ENCODE results near the gene LRRC8A.
"Not testable (repeated sequence)": the region's sequence is repeated elsewhere in the genome, so short reads cannot be mapped to it uniquely, and the experiment has no call there.

LRRC8A gene

DNA sequence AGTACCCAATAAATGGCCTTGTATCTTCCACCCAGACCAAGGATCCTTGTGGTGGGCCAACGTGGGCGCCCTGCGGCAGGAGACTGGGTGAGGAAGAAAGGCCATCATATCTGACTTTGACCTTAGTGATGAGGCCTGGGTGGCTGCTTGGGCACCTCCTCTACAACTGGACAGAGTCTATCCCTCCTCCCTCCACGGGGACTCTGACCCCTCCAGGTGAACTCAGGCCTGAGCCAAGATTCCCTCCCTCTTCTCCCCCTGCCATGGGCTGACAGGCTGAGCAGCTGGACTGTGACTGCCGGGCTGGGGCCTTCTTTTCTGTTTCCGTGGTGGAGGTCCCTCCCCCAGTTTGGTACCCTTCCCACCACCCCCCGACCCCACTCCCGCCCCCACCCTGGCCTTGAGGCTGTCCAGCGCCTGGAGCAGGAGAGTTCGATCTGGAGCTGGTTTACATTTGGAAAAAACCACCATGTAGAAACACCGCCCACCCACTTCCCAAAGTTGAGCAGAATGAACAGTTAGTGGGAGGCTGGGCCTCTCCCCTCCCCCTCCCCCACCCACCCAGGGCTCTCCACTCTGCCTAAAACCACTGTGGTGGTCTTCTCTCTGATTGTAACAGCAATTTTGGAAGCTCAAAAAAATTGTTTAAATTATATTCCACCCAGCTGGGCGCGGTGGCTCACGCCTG lies 37.6 kb downstream of the LRRC8A start:
- DNase-seq (ENCODE audit: low read depth in 3 of 3, low spot score in 1 of 3), result no peak

DNA sequence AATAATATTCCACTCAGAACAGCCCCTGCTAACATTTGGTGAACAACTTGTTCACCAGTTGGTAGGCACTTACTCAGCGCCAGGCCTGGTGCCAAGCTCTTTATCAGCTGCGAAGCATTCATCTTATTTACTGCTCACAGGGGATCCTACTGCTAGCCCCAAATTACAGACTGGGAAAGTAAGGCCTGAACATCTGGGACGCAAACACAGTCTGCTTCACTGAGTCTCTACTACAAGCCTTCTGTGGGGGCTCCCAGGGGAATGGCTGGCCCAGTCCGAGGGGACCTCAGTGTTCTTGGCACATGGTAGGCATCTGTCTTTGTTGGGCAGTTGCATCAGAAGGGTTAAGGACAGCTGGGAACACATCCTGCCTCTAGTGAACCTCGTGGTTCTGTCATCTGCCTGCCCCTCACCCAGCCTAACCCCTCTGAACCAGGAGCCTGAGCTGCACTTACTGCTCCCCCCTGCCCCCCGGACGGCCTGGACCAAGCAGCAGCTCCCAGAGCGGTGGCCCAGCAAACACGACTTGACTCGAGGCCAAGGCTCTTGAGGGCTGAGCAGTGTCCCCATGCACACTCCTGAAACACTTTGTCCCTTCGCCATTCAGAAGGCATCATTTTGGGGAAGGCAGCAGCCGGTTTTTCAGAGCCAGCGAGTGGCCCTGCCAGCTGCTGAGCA lies 38.6 kb downstream of the LRRC8A start, which contains the start of gene PHYHD1:
Gene PHYHD1, plus strand, starts transcription at position 602 of the 678 bp plus-strand sequence. CDS start 1,342 bp downstream, outside the sequence.
- DNase-seq (ENCODE audit: low read depth in 3 of 3, low spot score in 1 of 3), result no peak

DNA sequence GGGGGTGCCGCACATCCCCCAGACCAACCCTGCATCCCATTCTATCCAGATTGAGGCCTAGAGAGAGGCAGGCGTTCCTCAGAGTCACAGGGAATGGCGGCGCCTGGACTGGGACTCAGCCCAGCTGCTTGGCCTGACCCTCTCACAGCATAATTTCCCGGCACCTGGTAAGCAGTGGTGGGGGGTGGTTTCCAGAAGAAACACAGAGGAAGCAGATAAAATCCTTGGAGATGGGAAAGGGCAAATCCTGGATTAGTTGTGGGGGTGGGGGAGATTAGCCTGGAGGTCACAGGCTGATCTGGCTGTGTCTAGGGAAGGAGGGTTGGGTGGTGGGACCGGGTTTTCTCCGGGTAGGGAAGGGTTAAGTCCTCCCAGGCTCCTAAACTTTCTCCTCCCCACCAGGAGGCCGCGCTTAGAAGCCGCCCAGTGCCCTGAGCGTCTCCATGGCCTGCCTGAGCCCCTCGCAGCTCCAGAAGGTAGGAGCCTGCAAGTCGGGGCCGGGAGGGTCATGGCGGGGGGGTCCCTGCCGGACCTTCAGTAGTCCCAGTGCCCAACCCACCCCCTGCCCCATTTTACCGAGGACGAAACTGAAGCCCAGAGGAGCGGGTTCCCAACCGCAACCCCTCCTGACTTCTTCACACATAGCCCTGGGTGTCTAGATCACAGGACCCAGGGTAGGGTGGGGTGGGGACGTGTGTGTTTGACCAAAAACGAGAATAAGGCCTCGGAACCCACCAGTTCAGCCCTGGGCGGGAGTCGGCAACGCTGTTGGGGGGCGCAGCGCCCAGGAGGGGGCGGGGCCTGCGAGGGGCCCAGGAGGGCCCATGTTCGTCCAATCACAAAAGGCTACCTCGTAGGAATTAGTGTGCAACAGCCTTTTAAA lies 40.2 kb downstream of the LRRC8A start:
- no peak for DNase-seq (ENCODE audit: low read depth in 3 of 3, low spot score in 1 of 3)

DNA sequence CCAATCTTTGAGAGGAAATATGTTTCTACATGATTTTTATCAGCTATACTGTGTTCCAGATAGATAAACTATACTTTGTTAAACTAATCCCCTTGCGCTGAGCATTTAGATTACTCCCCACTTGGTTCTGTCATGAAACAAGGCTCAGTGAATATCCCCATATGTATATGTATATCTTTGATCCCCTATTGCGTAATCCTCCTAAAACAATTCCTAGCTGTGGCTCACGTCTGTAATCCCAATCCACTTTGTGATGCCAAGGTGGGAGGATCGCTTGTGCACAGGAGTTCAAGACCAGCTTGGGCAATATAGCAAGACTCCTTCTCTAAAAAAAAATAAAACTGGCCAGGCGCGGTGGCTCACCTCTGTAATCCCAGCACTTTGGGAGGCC lies 41.6 kb downstream of the LRRC8A start:
- no peak for DNase-seq (ENCODE audit: low read depth in 3 of 3, low spot score in 1 of 3)

DNA sequence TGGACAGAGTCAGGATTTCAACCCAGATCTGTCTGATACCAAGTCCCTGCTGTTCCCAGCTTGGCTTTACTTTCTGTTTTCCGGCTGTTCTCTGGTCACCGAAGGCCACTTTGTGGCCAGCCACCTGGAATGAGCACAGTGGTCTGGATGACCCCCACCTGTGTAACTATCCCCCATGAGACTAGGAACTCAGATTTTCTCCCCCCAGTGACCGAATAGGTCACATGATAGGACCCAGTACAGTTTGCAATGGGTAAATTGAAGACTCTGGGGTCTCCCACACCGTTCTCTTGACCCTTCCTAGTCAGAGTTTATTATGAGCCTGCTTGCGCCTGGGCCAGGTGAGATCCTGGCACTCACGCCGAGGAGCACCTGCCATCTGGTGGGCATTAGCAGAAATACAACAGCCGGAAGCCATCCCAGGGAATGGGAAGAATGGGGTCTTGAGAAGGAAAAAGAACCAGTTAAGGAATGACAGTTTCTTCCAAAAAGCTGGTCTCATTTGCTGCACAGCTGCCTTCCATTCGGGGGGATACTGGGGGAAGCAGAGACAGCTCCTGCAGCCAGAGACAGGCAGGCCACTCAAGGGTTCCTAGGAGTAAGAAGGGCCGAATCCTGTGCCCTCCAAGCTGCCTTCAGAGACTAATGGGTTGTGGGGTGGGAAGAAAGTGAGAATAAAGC lies 45.9 kb downstream of the LRRC8A start:
- peak in 2 of 3 donors; percentile 24 to 37 for DNase-seq (ENCODE audit: low read depth in 3 of 3, low spot score in 1 of 3)

DNA sequence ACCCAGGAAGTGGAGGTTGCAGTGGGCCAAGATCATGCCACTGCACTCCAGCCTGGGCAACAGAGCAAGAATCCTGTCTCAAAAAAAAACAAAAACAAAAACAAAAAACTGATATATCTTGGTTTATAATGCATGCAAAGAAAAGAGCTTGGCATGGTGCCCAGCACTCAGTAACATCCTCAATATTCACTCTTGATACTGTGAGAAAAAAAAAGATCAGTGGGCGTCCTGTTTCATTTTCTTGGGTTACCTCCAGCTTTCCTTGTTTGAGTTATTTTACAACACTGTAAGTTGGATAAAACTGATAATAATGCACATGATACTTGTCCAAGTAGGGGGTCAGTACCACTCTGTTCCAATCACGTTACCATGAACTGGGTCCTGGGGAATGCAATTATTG lies 46.7 kb downstream of the LRRC8A start:
- DNase-seq (ENCODE audit: low read depth in 3 of 3, low spot score in 1 of 3), result no peak

DNA sequence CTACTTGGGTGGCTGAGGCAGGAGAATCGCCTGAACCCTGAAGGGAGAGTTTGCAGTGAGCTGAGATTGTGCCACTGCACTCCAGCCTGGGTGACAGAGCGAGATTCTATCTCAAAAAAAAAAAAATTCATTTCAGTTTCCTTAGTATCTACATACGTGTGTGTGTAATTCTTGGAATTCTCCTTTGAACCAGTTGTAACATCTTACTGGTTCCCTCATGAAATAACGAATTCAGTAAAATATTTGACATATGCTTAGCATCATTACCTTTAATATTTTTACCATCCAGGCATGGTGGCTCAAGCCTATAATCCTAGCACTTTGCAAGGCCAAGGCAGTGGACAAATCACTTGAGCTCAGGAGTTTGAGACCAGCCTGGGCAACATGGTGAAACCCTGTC lies 47.6 kb downstream of the LRRC8A start:
- no peak for DNase-seq (ENCODE audit: low read depth in 3 of 3, low spot score in 1 of 3)

DNA sequence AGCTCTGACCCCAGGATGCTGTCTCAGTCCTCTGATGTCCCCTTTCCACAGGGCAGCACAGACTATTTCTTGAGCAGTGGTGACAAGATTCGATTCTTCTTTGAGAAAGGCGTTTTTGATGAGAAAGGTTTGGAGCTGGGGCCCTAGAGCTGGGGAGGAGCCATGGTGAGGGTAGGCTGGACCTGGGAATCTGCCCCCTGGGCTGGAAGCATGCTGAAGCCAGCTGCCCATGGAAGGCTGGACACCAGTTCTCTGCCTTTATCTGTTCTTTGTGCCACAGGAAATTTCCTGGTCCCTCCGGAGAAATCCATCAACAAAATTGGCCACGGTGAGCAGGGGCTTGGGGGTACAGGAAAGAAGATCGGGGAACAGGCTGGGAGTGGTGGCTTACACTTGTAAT lies 51.8 kb downstream of the LRRC8A start:
- no peak for DNase-seq (ENCODE audit: low read depth in 3 of 3, low spot score in 1 of 3)

DNA sequence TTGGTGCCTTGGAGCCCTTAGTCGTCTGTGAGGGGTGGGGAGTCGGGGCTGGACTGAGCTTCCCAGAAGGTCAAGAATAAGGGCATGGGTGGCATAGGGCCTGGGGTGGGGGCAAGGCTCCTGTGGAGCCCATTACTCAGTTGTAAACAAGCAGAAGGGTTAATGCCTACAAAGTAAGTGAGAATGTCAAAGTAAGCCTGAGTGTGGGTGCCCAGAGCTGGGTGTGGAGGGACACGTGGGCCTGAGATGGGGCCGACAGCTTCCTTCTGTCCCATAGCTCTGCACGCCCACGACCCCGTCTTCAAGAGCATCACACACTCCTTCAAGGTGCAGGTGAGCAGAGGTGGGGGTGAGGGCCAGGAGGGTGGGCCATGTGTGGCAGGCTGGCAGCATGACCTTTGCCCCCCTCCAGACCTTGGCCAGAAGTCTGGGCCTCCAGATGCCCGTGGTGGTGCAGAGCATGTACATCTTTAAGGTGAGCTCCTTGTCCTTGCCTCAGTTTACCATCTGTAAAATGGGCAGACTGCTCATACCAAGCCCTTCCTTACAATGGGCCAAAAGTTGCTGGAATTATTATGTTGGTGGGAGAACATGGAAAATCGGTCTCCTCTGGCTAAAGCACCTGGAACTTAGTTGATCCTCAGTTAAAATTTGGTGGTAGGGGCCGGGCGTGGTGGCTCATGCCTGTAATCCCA lies 54.4 kb downstream of the LRRC8A start:
- no peak for DNase-seq (ENCODE audit: low read depth in 3 of 3, low spot score in 1 of 3)

DNA sequence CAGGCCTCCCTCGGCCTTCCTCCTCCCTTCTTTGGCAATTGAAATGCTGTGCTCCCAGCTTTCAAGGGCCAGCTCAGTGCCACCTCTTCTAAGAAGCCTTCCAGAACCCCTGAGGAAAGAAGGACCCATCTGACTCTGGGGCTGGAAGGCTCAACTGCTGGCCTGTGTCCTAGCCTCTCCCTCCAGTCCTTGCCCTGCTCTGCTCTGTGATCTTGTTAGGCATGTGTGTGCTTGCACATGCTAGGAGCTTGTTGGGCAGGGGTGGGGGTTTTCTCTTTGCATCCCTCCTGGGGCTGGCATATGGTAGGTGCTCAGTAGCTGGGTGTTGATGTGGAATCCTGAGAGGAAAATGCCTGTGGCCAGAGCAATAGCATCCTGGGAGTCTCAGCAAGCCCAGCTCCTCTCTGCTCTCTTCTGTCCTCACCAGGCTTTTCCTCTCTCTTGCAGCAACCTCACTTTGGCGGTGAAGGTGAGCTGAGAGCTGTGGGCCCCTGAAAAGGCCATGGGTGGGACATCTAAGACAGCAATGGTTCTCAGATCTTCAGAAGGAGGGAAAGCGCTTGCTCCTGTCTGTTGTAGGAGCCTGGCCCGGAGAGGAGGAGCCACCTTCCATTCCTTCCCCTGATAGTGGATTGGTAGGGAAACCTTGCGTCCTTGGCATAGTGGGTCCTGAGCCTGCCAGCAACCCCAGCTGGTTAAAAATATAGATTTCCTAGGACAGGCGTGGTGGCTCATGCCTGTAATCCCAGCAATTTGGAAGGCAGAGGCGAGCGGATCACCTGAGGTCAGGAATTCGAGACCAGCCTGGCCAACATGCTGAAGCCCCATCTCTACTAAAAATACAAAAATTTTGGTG lies 55.6 kb downstream of the LRRC8A start:
- no peak for DNase-seq (ENCODE audit: low read depth in 3 of 3, low spot score in 1 of 3)

DNA sequence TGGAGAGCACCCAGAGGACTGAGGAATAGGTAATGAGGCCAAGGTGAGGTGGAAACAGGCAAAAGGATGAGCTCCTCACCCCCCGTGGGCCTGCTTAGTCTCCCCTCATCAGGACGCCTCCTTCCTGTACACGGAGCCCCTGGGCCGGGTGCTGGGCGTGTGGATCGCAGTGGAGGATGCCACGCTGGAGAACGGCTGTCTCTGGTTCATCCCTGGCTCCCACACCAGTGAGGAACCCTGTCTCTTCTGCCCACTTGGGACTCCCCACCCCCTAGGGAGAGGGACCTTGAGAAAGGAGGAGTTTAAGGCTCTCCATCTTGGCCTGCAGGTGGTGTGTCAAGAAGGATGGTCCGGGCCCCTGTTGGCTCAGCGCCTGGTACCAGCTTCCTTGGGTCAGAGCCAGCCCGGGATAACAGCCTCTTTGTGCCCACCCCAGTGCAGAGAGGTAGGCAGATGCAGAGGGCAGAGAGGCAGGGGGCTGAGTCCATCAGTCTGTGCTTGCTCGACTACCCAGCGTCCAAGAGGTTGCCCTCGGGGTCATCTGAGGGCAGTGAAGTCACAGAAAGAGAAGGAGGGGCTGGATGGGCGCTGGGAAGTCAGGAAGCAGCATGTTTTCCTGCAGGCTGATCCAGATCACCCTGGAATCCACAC lies 58.5 kb downstream of the LRRC8A start:
- no peak for DNase-seq (ENCODE audit: low read depth in 3 of 3, low spot score in 1 of 3)

DNA sequence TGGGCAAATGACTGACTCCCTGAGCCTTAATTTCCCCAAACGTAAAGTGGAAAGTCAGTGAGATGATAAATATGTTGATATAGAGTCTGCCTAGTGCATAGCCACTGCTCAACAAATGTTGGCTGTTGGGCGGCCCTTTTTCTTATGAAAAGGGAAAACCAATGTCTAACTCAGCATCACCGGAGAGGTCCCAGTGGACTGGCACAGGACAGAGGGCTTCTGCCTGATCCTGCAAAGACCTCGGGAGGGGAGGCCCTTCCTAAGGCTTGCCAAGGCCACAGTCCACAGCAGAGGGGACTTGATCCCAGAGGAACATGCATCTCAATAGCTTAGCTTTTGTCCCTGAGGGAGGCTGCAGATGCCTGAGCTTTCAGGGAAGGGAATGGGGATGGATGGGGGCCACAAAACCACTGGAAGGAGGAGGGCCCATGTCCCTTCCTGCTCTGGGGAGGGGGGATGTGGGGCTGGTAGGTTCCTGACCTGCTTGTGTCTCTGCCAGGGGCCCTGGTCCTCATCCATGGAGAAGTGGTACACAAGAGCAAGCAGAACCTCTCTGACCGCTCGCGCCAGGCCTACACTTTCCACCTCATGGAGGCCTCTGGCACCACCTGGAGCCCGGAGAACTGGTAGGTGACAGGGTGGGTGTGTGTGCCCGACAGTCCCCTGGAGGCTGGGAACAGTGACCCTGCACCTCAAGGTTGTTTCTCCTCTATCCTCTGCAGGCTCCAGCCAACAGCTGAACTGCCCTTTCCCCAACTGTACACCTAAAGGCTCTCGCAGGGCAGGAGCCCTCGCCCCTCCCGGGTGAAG lies 59.2 kb downstream of the LRRC8A start:
- no peak for DNase-seq (ENCODE audit: low read depth in 3 of 3, low spot score in 1 of 3)

DNA sequence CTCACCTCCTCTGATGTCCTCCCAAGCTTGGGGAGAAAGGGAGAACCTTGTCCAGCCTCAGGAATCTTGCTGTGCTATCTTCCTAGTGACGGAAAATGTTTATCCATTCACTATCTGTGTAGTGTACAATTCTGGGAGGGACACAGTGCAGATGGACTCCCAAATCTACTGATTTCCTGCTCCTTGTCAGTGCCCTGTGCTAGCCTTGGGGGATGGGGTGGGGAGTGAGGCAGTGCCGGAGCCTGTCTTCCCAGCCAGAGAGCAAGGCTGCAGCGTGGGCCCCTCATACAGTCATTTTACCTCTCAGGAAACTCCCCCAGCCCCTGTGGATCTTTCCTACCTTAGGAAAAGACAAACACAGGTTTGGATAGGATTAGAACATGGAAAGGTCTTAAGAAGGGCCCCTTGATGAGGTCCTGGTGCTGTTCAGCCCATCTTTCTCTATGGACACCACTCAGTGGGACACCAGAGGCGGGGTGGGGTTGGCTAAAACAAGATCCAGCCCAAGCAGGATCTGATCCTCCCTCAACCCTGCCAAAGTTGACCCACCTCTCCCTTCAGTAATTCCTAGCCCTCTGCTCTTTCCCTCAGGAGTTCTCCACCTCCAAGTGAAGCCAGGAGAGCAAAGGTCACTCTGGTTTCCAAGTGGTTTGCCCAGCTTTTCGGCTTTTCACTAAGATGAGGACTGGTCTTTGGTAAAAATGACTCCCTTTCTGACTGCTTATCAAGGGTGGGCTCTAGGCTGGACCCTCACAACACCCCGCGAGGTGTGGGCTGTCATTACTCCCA lies 62.1 kb downstream of the LRRC8A start:
- no peak for DNase-seq (ENCODE audit: low read depth in 3 of 3, low spot score in 1 of 3)

DNA sequence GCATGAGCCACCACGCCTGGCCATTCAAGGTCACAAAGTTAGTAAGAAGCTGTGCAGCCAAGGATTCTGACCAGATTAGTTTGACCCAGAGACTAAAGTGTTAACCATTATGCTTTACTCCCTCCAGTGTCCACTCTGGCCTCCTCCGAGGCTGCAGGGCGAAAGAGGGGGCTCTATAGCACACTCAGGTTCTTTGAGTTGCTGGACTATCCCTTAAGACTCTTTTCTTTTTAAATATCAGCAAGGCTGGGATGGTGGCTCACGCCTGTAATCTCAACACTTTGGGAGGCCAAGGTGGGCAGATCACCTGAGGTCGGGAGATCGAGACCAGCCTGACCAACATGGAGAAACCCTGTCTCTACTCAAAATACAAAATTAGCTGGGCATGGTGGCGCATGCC lies 63.0 kb downstream of the LRRC8A start:
- not testable (repeated sequence) for DNase-seq (ENCODE audit: low read depth in 3 of 3, low spot score in 1 of 3)

DNA sequence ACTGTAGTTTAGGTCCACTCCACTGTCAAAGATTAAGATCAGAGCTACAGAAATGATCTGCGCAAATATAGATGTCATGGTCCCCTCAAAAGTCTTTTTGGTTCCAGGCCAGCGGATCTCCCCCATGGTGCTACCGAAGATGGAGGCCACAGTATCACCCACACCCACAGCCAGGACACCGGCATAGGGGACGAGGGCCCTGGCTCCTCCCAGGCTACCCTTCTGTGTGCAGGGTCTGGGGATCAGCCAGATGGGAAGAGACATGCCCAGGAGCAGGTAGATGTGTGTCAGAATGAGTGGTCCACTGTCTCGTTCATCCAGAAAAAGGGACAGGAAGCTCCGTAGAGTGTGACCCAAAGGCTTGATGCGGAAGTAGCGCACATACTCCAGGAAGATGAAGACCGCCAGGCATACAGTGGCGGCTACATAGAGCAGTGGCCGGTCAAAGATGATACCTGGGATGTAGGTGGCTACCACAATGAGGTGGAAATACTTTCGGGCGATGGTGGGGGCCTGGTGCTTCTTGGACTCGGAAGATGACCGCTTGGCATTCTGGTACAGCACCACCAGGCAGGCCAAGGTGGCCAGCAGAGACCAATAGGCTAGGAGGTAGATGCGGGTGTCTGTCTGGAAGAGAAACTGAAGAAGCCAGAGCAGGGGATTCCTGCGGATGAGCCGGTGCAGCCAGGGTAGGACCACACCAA lies 64.0 kb downstream of the LRRC8A start:
- no peak for DNase-seq (ENCODE audit: low read depth in 3 of 3, low spot score in 1 of 3)

DNA sequence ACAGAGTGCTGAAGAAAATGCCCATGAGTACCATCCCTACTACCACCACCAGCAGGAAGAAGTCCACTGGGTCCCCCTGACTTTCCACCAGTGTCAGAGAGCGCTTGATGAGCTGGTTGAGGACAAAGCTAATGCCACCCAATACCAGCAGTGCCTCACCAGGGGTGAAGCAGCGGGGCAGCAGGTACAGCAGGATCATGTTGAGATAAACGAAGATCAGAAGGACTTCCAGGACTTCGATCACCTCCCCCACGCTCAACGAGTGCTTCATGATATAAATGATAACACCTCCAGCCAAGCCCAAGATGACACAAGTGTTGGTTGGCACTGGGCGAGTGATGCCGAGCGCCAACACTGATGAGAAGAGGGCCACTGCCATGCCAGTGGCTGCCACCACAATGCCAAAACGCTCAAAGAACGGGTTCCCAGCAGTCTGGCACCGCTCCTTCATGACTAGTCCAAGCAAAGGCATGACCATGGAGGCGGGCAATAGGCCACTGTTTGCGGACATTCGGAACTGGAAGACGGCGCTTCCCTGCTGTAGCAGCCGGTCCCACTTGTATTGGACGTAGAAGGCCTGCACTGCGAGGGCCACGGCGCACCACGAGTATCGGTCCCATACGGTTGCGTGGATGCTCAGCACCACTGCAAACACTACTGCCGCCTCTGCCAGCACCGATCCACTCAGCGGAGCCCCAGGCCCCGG lies 64.8 kb downstream of the LRRC8A start:
- peak in 1 of 3 donors; percentile 24 for DNase-seq (ENCODE audit: low read depth in 3 of 3, low spot score in 1 of 3)

DNA sequence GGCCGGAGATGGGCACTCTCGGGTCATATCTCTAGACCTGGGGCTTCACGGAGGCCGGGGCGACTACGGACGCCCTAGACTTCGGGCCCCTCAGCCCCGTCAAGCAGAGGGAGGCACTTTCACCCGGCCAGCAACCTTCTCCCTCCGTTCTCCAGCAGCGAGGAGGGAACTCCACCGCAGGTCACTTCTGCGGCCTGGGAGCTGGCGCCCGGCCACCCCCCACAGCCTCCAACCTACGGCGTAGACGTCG lies 65.3 kb downstream of the LRRC8A start:
- DNase-seq (ENCODE audit: low read depth in 3 of 3, low spot score in 1 of 3), result no peak

Measured in stimulated activated CD4-positive, alpha-beta T cell treated with anti-CD3 and anti-CD28 coated beads, TNF-alpha, amount 100 ng/mL, for 1 hour (primary cell).